ENCODE results near the gene DTNA.

The DTNA gene

DNA sequence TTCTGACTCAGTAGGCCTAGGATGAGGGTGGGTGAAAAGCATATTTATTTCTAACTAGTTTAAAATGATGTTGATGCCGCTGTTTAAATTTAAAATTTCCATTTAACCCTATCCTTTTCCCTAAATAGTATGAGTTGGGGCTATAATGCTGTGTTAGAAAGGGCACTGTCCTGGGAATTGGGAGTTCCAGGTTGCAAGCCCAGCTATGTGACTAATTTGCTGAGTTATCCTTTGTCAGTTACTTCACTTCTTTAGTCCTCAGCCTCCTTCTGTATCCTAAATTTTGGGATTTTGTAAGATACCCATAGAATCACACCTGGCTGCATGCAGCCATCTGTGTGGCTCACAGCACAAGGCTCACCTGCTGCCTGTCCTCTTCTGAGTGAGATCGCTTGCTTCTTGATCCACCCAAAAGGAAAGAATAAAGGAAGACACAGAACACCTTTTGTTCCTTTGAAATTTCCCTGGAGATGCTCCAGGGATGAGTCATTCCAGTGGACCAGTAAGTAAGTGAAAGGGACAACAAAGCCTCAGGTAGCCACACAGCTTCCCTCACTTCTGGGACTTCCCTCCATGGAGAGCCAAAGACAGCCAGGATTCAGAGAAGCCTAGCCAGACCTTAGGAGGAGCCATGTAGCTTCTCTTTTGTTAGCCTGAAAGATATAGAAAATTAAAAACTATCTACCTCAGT lies 97.2 kb downstream of the DTNA start:
- no peak for DNase-seq (ENCODE audit: low read depth)

DNA sequence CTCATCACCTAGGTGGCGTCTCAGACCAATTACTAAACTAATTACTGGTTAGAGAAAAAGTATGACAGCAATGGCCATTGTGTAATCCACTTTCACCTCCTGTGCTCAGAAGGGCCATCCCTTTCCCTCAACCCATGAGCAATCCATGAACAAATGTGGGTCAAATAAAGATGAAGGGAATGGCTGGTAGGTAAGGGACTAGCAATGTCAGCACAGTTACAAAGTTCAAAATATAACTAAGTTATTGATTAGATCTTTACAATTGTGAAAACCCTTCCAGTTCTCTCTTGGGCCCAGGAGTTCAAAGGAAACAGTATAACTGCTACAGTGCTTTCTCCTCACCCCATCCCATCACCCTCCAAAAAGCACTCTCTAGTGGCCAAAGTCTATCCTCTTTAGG lies 98.3 kb downstream of the DTNA start:
- no peak for DNase-seq (ENCODE audit: low read depth)

- DNase-seq (ENCODE audit: low read depth): no peak
Observed at GRCh38 chr18:34809451-34810072, 99.5 kb downstream of the DTNA start.

DNA sequence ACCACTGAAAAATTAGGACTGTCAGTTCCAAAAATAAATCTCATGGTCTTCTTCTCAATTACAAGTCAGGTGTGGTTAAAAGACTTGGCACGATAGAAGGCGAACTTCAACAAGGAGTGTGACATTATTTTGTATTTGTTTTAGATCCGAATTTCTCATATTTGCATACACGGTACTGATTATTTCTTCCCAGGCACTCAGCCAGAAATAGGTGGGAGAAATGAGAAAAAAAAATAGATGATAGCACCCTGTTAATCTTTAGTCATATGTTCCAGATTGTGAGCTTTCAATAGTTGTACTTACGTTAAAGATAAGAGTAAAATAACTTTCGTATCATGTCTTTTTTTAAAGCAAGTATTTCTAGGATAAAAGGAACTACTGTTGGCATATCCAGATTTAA lies 106.1 kb downstream of the DTNA start:
- DNase-seq (ENCODE audit: low read depth): no peak

DNA sequence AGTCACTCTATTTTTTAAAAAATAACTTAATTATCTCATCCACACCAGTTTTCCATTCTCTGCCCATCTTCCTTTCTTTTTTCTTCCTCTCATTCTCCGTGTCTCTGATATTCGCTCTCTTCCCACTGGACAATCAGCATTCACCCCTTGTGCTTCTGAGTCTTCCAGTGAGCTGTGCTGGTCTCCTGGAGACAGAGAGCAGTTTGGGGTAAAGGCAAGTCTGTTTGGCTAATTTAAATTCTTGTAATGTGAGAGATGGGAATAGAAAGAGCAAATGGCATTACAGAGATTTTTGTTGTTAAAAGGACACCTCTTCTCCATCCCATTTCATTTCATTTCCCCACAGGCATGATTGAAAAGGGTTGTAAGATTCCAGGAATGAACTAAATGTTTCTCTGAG lies 107.5 kb downstream of the DTNA start:
- DNase-seq (ENCODE audit: low read depth): no peak

GRCh38 chr18:34818064-34818463 lies 108.0 kb downstream of the DTNA start:
- DNase-seq (ENCODE audit: low read depth): no peak

DNA sequence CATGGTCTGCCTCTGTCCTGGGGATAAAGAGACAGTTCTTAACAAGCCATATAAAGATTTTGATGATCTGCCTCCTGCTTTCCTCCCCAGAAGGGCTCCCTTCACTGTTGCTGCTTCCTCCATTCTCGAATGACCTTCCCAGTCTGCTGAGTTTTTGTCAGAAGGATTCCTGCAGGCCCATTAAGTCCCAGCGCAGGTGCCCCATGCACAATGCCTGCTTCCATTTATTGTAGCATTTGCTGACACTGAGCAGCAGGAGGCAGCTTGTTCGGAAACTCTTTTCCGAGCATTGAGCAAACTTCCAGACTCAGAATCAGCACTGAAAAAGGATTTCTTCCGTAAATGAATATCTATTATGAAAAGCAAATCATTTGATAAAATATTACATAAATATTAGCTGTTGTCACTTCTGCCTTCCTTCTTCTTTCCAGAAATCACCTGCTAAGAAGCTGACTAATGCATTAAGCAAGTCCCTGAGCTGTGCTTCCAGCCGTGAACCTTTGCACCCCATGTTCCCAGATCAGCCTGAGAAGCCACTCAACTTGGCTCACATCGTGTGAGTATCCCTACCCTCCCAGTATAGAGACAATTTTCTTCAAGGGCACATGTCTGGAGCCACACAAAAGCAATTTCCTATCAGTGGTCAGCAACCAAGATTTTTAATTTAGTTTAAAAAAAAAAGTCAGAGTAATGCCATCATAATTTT lies 110.4 kb downstream of the DTNA start:
- DNase-seq (ENCODE audit: low read depth): no peak

DNA sequence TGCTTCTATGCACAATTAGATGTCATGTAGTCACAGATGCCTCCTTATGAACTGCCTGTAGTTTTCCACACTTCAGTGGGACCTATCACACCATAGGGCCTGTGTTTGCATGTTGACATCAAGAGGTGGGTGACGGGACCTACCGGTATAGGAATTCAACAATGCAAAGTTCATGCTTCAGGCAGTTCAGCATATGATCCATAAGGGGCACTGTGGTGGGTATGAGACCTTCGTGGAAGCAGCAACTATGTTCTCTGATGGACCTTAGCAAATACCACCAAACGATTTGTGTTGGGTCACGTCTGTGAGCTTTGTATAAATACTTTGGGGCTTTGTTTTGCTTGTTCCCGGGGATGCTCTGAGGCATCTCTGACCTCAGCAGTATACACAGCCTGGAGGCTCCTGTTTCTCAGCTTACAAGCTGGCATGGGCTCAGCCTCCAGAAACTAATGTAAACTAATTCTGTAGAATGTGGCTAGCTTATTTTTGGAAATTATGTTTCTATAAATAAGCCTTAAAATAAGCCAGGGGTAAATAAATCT lies 111.6 kb downstream of the DTNA start:
- no peak for DNase-seq (ENCODE audit: low read depth)

- no peak for DNase-seq (ENCODE audit: low read depth)
Observed at GRCh38 chr18:34828093-34828492, 118.0 kb downstream of the DTNA start.

DNA sequence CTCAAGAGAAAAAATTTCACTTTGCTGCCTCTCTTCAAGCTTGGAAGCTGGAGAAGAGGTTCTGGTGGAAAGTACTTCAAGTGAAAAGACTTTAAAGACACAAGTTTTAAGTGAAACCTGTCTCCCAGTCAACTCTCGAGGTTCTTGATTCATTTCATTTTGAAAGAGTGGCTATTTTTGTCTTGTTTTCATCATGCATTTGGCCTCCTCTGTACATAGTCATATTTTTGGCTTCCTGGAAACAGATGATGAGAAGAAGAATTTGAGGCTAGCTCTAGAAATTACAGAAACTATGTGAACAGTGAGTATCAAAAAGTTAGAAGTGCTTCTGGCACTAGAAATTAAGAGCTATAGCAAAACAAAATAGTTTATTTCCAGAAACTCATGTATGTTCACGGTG lies 124.8 kb downstream of the DTNA start:
- DNase-seq (ENCODE audit: low read depth): no peak

DNA sequence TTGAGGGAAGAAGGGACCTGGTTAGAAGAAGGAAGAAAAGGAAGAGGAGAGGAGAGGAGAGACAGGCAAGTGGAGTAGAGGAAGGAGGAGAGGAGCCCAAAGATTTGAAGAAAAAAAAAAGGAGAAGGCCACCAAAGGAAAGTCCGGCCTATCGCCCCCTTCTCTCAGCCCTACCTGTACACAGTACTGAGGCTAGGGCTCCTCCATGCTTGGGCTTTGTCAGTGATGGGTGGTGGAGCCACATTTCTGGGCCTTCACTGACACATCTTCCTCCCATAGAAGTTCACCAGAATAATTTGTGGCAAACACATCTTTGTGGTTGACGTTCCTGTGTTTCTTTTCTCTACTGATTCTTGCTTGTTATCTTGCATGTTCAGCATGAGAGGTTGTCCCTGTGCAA lies 125.4 kb downstream of the DTNA start:
- no peak for DNase-seq (ENCODE audit: low read depth)

DNA sequence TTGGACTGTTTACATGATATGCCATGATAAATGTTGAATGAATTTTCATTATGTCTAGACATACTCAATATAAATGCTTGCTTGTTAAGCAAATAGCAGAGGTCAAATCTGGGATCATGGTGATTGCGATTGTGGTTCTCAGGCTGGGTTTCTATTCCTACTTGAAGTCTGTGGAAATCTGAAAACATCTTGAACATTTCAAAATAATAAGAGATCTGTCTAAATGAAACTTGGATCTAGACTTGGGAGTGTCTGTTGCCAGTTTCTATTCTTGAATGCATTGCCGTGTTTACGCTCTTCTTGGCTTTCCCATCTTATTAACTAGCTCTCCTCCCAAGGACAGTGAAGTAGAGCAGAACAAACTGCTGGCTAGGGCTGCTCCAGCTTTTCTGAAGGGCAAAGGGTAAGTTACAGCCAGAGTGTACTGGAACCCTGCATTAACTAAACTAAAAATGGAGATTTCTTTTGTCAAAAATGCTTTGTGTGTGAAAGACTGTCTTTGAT lies 127.7 kb downstream of the DTNA start:
- no peak for DNase-seq (ENCODE audit: low read depth)

DNA sequence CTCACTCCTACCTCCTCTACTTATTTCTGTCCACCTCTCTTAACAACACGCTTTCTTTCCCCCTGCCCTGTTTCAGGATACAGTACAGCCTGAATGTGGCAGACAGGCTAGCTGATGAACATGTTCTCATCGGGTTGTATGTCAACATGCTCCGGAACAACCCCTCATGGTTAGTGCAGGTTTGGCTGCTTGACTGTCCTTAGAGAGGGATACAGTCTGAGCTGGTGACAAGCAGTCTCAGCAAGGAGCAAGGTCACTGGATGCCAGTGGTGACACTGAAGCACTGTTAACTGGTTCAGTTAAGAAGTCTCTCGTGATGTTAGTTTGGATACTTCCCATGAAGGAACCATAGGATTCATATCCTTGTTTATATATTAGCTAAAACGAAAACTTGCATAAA lies 128.6 kb downstream of the DTNA start:
- no peak for DNase-seq (ENCODE audit: low read depth)

GRCh38 chr18:34840256-34840826 lies 130.2 kb downstream of the DTNA start:
- no peak for DNase-seq (ENCODE audit: low read depth)

- no peak for DNase-seq (ENCODE audit: low read depth)
Observed at GRCh38 chr18:34841891-34842290, 131.8 kb downstream of the DTNA start.

DNA sequence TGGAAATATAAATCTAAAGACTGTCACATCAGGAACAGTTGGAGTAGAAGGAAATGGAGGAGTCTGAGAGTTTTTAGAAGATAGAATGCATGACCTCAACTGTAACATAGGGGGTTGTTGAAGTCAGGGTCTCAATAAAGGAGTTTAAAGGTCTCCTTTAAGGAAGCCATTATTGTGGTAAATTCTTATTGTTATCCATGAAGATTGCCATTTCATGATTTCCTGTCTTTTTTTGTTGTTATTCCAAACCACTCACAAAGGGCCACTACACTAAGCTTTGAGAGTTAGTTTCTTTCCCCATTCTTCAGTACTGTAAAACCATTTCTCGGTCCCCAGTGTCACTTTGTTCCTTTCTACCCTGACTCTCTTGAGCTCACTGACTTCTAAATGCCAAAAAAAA lies 134.0 kb downstream of the DTNA start:
- DNase-seq (ENCODE audit: low read depth): no peak

- no peak for DNase-seq (ENCODE audit: low read depth)
Observed at GRCh38 chr18:34844732-34845459, 134.8 kb downstream of the DTNA start.

- no peak for DNase-seq (ENCODE audit: low read depth)
Observed at GRCh38 chr18:34847408-34847807, 137.3 kb downstream of the DTNA start.

DNA sequence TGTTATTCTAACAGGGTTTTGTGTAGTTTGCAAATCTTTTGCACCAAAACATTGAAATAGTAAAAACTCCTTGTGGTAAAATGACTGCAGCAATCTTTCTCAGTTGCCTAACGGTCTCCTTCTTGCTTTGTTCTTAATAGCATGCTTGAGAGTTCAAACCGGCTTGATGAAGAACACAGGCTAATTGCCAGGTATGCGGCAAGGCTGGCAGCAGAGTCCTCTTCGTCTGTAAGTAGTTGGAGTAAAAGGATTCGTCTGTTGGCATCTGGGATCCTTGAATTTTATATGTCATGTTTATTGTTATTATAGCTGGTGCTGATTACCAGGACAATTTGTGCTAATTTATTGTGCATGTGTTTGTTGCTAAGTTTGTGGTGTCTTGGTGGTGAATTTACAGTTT lies 138.1 kb downstream of the DTNA start:
- DNase-seq (ENCODE audit: low read depth): no peak

DNA sequence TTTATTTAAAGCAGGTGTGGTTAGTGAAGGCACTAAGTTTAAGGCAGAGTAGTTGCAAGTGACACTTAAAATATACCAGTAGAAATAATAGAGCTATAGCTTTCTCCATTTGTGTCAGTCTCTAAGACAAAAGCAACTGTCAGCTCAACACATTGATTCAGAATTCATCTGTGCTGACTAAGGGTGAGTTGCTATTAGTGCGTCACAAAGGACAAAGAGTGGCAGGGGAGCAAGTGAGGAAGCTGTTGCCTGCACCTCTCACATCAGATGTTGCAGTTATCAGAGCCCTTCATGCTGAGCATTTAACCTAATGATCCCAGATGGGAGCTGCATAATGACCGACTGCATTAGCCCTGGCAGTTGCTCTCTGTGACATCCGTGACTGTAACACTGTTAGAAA lies 138.6 kb downstream of the DTNA start:
- no peak for DNase-seq (ENCODE audit: low read depth)

- DNase-seq (ENCODE audit: low read depth): no peak
Observed at GRCh38 chr18:34857320-34857719, 147.2 kb downstream of the DTNA start.

GRCh38 chr18:34858188-34858587 lies 148.1 kb downstream of the DTNA start:
- no peak for DNase-seq (ENCODE audit: low read depth)

Data from activated T-helper 1 cell treated with Interleukin-2 at 50 U/mL for 16 hours (primary cell).